D721Med (cell line): ENCODE measurements around the gene CCBE1.

ENCODE experiments used
- DNase-seq: peaks from one replicate; pipeline ENCODE4 v3.0.0; 2011; ENCODE audit warnings: low spot score; ENCODE audit not compliant: insufficient read length
- FAIRE-seq: peaks from 2 replicates; lab custom pipeline; 2011; peaks lifted over from hg19 to GRCh38; lab: Jason Lieb, UNC
- TF ChIP-seq, protein P1 (sequence below): IDR thresholded peaks from 2 replicates; pipeline ENCODE4 v1.5.1; 2012; ENCODE audit warnings: mild to moderate bottlenecking, control low read depth; ENCODE audit not compliant: insufficient read depth; ENCODE audit errors: missing control alignments

The CCBE1 gene

GRCh38 chr18:59613903-59614302, 83.3 kb downstream of the CCBE1 start:
- no peak for FAIRE-seq
- DNase-seq = no peak
- TF ChIP-seq, protein P1, sequence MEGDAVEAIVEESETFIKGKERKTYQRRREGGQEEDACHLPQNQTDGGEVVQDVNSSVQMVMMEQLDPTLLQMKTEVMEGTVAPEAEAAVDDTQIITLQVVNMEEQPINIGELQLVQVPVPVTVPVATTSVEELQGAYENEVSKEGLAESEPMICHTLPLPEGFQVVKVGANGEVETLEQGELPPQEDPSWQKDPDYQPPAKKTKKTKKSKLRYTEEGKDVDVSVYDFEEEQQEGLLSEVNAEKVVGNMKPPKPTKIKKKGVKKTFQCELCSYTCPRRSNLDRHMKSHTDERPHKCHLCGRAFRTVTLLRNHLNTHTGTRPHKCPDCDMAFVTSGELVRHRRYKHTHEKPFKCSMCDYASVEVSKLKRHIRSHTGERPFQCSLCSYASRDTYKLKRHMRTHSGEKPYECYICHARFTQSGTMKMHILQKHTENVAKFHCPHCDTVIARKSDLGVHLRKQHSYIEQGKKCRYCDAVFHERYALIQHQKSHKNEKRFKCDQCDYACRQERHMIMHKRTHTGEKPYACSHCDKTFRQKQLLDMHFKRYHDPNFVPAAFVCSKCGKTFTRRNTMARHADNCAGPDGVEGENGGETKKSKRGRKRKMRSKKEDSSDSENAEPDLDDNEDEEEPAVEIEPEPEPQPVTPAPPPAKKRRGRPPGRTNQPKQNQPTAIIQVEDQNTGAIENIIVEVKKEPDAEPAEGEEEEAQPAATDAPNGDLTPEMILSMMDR = no peak

GRCh38 chr18:59612381-59612780, 84.8 kb downstream of the CCBE1 start:
- DNase-seq (no peak), FAIRE-seq (no peak)
- TF ChIP-seq, protein P1 = no peak

GRCh38 chr18:59610546-59611140, 86.6 kb downstream of the CCBE1 start:
- DNase-seq (no peak), FAIRE-seq (peak; percentile 16)
- TF ChIP-seq, protein P1 = no peak

GRCh38 chr18:59609654-59610053, 87.6 kb downstream of the CCBE1 start:
- TF ChIP-seq, protein P1 = no peak
- FAIRE-seq (no peak), DNase-seq (no peak)

DNA sequence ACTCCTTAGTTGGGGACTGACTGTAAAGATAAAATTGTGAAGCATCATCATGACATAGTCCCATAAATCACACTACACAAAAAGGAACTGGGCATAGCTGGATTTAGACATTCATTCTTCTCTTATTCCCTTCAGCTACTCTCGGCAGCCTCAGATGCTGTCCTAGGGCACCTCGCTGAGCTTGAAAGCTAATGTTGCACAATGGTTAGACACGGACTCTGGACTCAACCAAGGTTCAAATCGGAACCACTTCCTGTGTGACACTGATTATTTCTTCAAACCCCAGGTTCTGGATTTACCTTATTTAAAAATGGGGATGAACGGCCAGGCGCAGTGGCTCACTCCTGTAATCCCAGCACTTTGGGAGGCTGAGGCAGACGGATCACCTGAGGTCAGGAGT, 89.8 kb downstream of the CCBE1 start:
- TF ChIP-seq, protein P1 = no peak
- no peak for FAIRE-seq
- no peak for DNase-seq

DNA sequence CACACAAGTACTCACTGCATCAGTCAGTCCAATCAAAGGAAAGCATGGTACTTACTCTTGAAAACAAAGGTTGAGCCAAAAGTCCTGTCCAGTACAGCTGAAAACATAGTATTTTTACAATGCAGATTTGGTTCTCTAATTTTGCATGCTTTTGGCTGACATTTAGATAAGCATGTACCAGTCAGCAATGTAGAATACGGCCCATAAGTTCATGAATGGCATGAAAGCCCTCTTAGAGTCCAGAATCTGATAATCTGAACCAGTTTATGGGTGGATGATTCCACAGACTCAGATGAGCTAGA, 90.2 kb downstream of the CCBE1 start:
- FAIRE-seq = peak; percentile 97
- DNase-seq = no peak
- TF ChIP-seq, protein P1 = no peak

GRCh38 chr18:59606193-59607077, 90.8 kb downstream of the CCBE1 start:
- TF ChIP-seq, protein P1 = no peak
- peak; percentile 94 for FAIRE-seq

More at GRCh38 chr18:59606193-59607077, 90.8 kb downstream of the CCBE1 start:
- no peak for DNase-seq
